Measurements from ENCODE around the gene TBL1XR1. TPM values are rescaled to one million over a fixed set of nuclear protein-coding genes. Genes with fewer than 3 reads are reported as not detected.

TBL1XR1 gene
- 10 to 100 TPM; 63.2 to 67.8 TPM for total RNA-seq
- polyA plus RNA-seq (2013, experiment 1 of 2) = 40.5 TPM
- polyA plus RNA-seq (2013, experiment 2 of 2) = 61.4 TPM
- 133 to 402 (median 286) reads per million in 172 experiments for total RNA-seq

DNA sequence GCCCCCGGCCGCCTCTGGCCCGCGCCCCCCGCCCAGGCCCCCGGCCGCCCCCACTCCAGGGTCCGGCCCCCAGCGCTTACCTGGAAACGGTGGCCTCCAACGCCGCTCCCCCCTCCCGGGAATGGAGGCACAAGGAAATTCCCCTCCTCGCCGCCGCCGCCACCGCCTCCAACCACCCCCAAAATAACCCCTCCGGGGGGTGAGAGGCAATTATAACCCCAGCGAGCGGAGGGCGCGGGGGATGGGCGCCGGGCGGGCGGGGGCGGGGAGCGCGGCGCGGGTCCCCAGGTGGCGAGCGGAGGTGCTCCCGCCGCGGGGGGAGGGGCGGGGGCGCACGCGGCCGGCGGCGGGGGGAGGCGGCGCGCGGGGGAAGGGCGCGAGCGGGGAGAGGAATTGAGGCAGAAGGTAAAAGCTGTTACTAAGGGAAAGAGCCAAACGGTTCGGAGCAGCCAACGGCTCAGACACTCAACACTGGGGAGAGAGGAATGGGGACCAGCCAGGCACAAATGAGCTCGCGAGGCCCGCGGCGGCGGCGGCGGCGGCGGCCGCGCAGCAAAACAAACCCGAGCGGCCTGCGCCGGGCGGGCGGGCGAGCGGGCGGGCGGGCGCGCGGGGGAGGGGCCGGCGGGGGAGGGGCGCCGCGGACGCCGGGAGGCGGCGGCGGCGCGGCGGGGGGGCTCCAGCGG is at the start of gene TBL1XR1:
Gene TBL1XR1 (minus strand): TSS at position 442 of the 686 bp plus-strand sequence. CDS start 132,505 bp downstream, outside the sequence.
- Histone ChIP-seq H3K9me3 (ENCODE audit: control insufficient read depth in 1 of 2, insufficient read depth in 1 of 2, low read length in 2 of 2) (no peaks in the 10 kb centered on the region), H3K27ac (ENCODE audit: low read depth in 1 of 2, low read length in 2 of 2) (peak within 1 kb of the TSS; percentile 82 to 98), H3K36me3 (ENCODE audit: insufficient read depth, low read length) (no peaks in the 10 kb centered on the region), H3K27me3 (ENCODE audit: control insufficient read depth in 1 of 2, insufficient read depth in 2 of 2, low read length in 2 of 2) (no peaks in the 10 kb centered on the region), H3K4me3 (ENCODE audit: low read length) (peak within 1 kb of the TSS; percentile 95), H3K4me1 (ENCODE audit: insufficient read depth, low read length) (peaks cover 54% of the 10 kb centered on the region)
- ChIA-PET CTCF (interaction anchor here (1.1 to 2.6 kb wide), 3 partner anchors 52 to 146 kb away, joined by 3 to 11 read pairs (median 5); no protein-coding TSS in a partner anchor), POLR2A (interaction anchor here (0.6 to 11.9 kb wide), 37 partner anchors 12 to 581 kb away, joined by 3 to 523 read pairs (median 5); no protein-coding TSS in a partner anchor)
- TF ChIP-seq, protein P1, sequence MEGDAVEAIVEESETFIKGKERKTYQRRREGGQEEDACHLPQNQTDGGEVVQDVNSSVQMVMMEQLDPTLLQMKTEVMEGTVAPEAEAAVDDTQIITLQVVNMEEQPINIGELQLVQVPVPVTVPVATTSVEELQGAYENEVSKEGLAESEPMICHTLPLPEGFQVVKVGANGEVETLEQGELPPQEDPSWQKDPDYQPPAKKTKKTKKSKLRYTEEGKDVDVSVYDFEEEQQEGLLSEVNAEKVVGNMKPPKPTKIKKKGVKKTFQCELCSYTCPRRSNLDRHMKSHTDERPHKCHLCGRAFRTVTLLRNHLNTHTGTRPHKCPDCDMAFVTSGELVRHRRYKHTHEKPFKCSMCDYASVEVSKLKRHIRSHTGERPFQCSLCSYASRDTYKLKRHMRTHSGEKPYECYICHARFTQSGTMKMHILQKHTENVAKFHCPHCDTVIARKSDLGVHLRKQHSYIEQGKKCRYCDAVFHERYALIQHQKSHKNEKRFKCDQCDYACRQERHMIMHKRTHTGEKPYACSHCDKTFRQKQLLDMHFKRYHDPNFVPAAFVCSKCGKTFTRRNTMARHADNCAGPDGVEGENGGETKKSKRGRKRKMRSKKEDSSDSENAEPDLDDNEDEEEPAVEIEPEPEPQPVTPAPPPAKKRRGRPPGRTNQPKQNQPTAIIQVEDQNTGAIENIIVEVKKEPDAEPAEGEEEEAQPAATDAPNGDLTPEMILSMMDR (IDR thresholded peaks at IDR 0.05) = no peak
- Mint-ChIP-seq H3K36me3 (ENCODE audit: low read depth) (peaks cover 45% of the 10 kb centered on the region), H3K27me3 (no peaks in the 10 kb centered on the region), H3K9me3 (no peaks in the 10 kb centered on the region), H3K4me3 (peak within 1 kb of the TSS; percentile 97), H3K27ac (peak within 1 kb of the TSS; percentile 87), H3K4me1 (ENCODE audit: low read depth) (peaks cover 59% of the 10 kb centered on the region)
- ATAC-seq (ENCODE audit: poor library complexity) (peak; percentile 45), DNase-seq (peak; percentile 79 to 95 (median 87))
- intact Hi-C loops (cut with DNase I, micrococcal nuclease) = loop anchor here (1.0 to 5.0 kb wide), 4 partner anchors 88 to 400 kb away; no protein-coding TSS in a partner anchor

DNA sequence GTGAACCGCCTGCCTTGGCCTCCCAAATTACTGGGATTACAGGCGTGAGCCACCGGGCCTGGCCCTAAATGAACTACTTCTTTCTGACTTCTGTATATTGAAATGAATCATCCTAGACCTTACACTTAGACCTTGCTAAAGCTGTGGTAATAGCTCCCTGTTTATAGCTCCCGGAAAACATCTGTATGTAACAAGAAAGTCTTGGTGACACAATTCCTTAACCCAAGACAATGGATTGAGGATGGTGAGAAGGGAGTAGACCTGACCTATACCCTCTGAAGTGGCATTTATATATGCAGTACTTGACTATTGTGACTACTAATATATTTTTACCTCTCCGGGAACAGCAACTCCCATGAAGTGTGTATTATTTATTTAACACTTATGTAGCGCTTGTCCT is 48.0 kb upstream of the TBL1XR1 start:
- no peak overlapping the region for H3K4me3 Mint-ChIP-seq
- POLR2A ChIA-PET = no interaction called here
- no peaks in the 10 kb centered on the region for H3K4me1 Mint-ChIP-seq (ENCODE audit: low read depth)
- ATAC-seq (ENCODE audit: poor library complexity) = no peak
- no peak overlapping the region for H3K4me3 ChIP-seq (ENCODE audit: low read length)
- no peaks in the 10 kb centered on the region for H3K36me3 Mint-ChIP-seq (ENCODE audit: low read depth)
- no peaks in the 10 kb centered on the region for H3K4me1 ChIP-seq (ENCODE audit: insufficient read depth, low read length)
- no peak overlapping the region for H3K27ac Mint-ChIP-seq
- H3K27me3 ChIP-seq (ENCODE audit: control insufficient read depth in 1 of 2, insufficient read depth in 2 of 2, low read length in 2 of 2) = no peaks in the 10 kb centered on the region
- DNase-seq = no peak
- H3K9me3 Mint-ChIP-seq = peaks cover 3% of the 10 kb centered on the region
- no peak overlapping the region for H3K27ac ChIP-seq (ENCODE audit: low read depth in 1 of 2, low read length in 2 of 2)
- CTCF ChIA-PET = no interaction called here
- H3K27me3 Mint-ChIP-seq = no peaks in the 10 kb centered on the region
- peaks cover 0 to 6% of the 10 kb centered on the region in 2 experiments for H3K9me3 ChIP-seq (ENCODE audit: control insufficient read depth in 1 of 2, insufficient read depth in 1 of 2, low read length in 2 of 2)
- intact Hi-C loops (cut with DNase I, micrococcal nuclease) = no loop called here
- TF ChIP-seq, protein P1 (IDR thresholded peaks at IDR 0.05) = no peak
- no peaks in the 10 kb centered on the region for H3K36me3 ChIP-seq (ENCODE audit: insufficient read depth, low read length)

DNA sequence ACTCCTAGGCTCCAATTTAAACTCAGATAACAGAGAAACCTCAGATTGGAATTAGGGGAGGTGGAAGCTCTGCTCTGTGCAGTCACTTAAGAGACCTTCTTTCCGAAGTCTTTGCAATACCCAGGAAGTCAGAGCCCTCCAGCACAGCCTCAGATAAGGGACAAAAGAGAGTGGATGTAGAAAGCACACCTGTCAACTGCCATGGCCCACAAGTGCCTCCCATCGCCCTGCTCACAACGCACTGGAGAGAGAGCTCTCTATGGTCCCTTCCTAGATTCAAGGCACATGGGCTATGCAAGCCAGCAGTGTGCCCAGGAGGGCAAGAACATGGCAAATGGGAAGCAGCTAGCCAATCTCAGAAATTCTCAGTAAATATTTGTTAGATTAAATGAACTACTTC is 47.3 kb upstream of the TBL1XR1 start:
- Histone ChIP-seq H3K36me3 (ENCODE audit: insufficient read depth, low read length) (no peaks in the 10 kb centered on the region), H3K27ac (ENCODE audit: low read depth in 1 of 2, low read length in 2 of 2) (no peak overlapping the region), H3K4me1 (ENCODE audit: insufficient read depth, low read length) (no peaks in the 10 kb centered on the region), H3K4me3 (ENCODE audit: low read length) (no peak overlapping the region), H3K9me3 (ENCODE audit: control insufficient read depth in 1 of 2, insufficient read depth in 1 of 2, low read length in 2 of 2) (peaks cover 0 to 6% of the 10 kb centered on the region in 2 experiments), H3K27me3 (ENCODE audit: control insufficient read depth in 1 of 2, insufficient read depth in 2 of 2, low read length in 2 of 2) (no peaks in the 10 kb centered on the region)
- no peaks in the 10 kb centered on the region for H3K4me1 Mint-ChIP-seq (ENCODE audit: low read depth)
- no peaks in the 10 kb centered on the region for H3K27me3 Mint-ChIP-seq
- H3K4me3 Mint-ChIP-seq = no peak overlapping the region
- DNase-seq = no peak
- peaks cover 3% of the 10 kb centered on the region for H3K9me3 Mint-ChIP-seq
- intact Hi-C loops (cut with DNase I, micrococcal nuclease) = no loop called here
- ATAC-seq (ENCODE audit: poor library complexity) = no peak
- H3K36me3 Mint-ChIP-seq (ENCODE audit: low read depth) = no peaks in the 10 kb centered on the region
- H3K27ac Mint-ChIP-seq = no peak overlapping the region
- POLR2A ChIA-PET = interaction anchor here (0.9 kb wide), 1 partner anchor 116 kb away, joined by 3 read pairs; no protein-coding TSS in a partner anchor
- CTCF ChIA-PET = no interaction called here
- TF ChIP-seq, protein P1 (IDR thresholded peaks at IDR 0.05) = no peak

Data from CD4-positive, alpha-beta T cell (primary cell).